Measurements from ENCODE around the gene MSANTD1. TPM values are rescaled to one million over a fixed set of nuclear protein-coding genes. Genes with fewer than 3 reads are reported as not detected.
A peak's percentile ranks its signal among the peaks of the same experiment; 100 is the strongest.

Gene MSANTD1
- total RNA-seq, 2 donors from 2014 or later = 1.00 to 2.5 TPM

DNA sequence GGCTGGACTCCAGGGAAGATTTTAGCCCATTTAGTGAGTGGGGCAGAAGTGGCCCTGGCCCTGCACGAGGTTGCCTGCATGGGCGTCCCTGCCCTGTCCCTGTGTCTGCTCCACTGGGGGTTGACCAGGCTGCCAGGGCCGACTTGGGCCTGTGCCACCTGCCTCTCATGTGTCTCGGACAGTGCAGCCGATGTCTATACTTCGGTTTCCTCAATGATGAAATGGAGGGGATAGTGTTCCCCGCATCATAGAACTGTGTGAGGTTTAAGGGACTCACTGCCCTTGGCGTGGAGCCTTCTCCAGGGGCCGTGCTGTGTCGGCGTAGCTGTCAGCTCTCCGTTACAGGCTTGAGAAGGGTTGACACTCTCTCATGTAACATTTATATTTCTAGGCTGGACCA lies 27.0 kb upstream of the MSANTD1 start:
- Histone ChIP-seq H3K27ac (ENCODE audit: low read depth, low read length) (no peak overlapping the region), H3K4me3 (ENCODE audit: low read length) (no peak overlapping the region), H3K36me3 (ENCODE audit: control insufficient read depth, insufficient read depth, low read length) (peaks cover 93% of the 10 kb centered on the region), H3K27me3 (ENCODE audit: control insufficient read depth, insufficient read depth, low read length, poor library complexity, severe bottlenecking) (no peaks in the 10 kb centered on the region), H3K4me1 (ENCODE audit: control insufficient read depth, insufficient read depth, low read length) (no peaks in the 10 kb centered on the region), H3K9me3 (ENCODE audit: control insufficient read depth, low read length) (no peaks in the 10 kb centered on the region), H3K9ac (ENCODE audit: extremely low read depth, low read length, poor library complexity, severe bottlenecking) (no peak overlapping the region)
- Mint-ChIP-seq H3K4me3 (no peak overlapping the region), H3K27me3 (ENCODE audit: insufficient read depth) (no peaks in the 10 kb centered on the region), H3K27ac (peak overlapping the region; percentile 17), H3K36me3 (ENCODE audit: low read depth) (peaks cover 81% of the 10 kb centered on the region), H3K9me3 (no peaks in the 10 kb centered on the region), H3K4me1 (no peaks in the 10 kb centered on the region)
- WGBS, 2 experiments (ENCODE audit: insufficient coverage in 1 of 2, insufficient read length in 1 of 2) = 91 to 94% methylated on average over 12 of the region's 12 CpGs
- TF ChIP-seq, protein P1, sequence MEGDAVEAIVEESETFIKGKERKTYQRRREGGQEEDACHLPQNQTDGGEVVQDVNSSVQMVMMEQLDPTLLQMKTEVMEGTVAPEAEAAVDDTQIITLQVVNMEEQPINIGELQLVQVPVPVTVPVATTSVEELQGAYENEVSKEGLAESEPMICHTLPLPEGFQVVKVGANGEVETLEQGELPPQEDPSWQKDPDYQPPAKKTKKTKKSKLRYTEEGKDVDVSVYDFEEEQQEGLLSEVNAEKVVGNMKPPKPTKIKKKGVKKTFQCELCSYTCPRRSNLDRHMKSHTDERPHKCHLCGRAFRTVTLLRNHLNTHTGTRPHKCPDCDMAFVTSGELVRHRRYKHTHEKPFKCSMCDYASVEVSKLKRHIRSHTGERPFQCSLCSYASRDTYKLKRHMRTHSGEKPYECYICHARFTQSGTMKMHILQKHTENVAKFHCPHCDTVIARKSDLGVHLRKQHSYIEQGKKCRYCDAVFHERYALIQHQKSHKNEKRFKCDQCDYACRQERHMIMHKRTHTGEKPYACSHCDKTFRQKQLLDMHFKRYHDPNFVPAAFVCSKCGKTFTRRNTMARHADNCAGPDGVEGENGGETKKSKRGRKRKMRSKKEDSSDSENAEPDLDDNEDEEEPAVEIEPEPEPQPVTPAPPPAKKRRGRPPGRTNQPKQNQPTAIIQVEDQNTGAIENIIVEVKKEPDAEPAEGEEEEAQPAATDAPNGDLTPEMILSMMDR (conservative IDR thresholded peaks at IDR 0.05) = no peak
- no peak for DNase-seq

DNA sequence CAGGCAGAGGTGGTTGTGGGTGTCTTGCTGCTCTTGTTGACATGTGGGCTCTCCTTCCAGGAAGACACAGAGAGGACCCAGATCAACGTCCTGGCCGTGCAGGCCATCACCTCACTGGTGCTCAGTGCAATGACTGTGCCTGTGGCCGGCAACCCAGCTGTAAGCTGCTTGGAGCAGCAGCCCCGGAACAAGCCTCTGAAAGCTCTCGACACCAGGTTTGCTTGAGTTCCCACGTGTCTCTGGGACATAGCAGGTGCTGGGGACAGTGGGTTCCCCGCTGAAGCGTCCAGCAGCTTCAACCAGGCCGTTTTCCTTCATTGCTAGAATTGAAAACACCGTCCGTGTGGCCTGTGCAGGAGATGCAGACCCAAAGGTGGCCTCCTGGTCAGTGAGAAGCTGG lies 25.6 kb upstream of the MSANTD1 start:
- Histone ChIP-seq H3K36me3 (ENCODE audit: control insufficient read depth, insufficient read depth, low read length) (peaks cover 86% of the 10 kb centered on the region), H3K4me3 (ENCODE audit: low read length) (no peak overlapping the region), H3K27ac (ENCODE audit: low read depth, low read length) (no peak overlapping the region), H3K4me1 (ENCODE audit: control insufficient read depth, insufficient read depth, low read length) (no peaks in the 10 kb centered on the region), H3K9me3 (ENCODE audit: control insufficient read depth, low read length) (no peaks in the 10 kb centered on the region), H3K27me3 (ENCODE audit: control insufficient read depth, insufficient read depth, low read length, poor library complexity, severe bottlenecking) (no peaks in the 10 kb centered on the region), H3K9ac (ENCODE audit: extremely low read depth, low read length, poor library complexity, severe bottlenecking) (no peak overlapping the region)
- Mint-ChIP-seq H3K9me3 (no peaks in the 10 kb centered on the region), H3K4me3 (no peak overlapping the region), H3K36me3 (ENCODE audit: low read depth) (peaks cover 74% of the 10 kb centered on the region), H3K27me3 (ENCODE audit: insufficient read depth) (no peaks in the 10 kb centered on the region), H3K27ac (no peak overlapping the region), H3K4me1 (no peaks in the 10 kb centered on the region)
- TF ChIP-seq, protein P1 (conservative IDR thresholded peaks at IDR 0.05) = no peak
- no peak for DNase-seq
- WGBS, 2 experiments (ENCODE audit: insufficient coverage in 1 of 2, insufficient read length in 1 of 2) = 92 to 94% methylated on average over 9 to 11 of the region's 11 CpGs

DNA sequence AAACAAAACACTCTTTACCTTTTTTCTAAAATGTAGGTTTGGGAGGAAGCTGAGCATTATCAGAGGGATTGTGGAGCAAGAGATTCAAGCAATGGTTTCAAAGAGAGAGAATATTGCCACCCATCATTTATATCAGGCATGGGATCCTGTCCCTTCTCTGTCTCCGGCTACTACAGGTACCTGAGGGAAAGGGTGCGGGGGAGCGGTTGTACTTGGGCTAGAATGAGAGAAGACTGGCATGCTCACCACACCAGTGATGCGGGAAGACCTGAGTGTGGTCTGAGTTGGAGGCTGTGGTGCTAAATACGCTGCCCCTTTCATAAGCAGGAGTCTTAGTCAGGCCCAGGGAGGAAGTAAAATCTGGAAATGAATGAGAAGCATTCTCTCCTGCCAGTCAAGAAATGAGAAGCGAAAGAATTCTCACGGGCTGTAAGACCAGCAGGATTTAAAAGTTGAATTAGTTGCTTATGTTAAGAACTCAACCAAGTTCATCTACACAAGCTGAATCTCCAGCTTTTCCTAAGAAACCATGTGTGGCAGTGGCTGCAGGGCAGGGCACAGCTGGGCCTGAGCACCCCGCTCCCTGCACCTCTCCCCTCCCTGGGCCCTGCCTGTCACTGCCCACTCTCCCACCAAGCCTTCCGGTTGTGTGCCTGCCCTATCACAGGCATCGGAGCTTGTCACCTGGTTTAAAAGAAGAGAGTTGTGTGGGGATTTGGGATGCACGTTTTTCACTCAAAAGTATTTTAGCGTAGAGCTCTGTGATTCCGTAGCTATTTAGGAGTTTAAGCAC lies 24.8 kb upstream of the MSANTD1 start:
- Mint-ChIP-seq H3K27me3 (ENCODE audit: insufficient read depth) (no peaks in the 10 kb centered on the region), H3K4me1 (no peaks in the 10 kb centered on the region), H3K9me3 (no peaks in the 10 kb centered on the region), H3K4me3 (no peak overlapping the region), H3K27ac (peak overlapping the region; percentile 59), H3K36me3 (ENCODE audit: low read depth) (peaks cover 74% of the 10 kb centered on the region)
- Histone ChIP-seq H3K9ac (ENCODE audit: extremely low read depth, low read length, poor library complexity, severe bottlenecking) (no peak overlapping the region), H3K4me3 (ENCODE audit: low read length) (no peak overlapping the region), H3K27ac (ENCODE audit: low read depth, low read length) (no peak overlapping the region), H3K4me1 (ENCODE audit: control insufficient read depth, insufficient read depth, low read length) (no peaks in the 10 kb centered on the region), H3K9me3 (ENCODE audit: control insufficient read depth, low read length) (no peaks in the 10 kb centered on the region), H3K36me3 (ENCODE audit: control insufficient read depth, insufficient read depth, low read length) (peaks cover 87% of the 10 kb centered on the region), H3K27me3 (ENCODE audit: control insufficient read depth, insufficient read depth, low read length, poor library complexity, severe bottlenecking) (no peaks in the 10 kb centered on the region)
- TF ChIP-seq, protein P1 (conservative IDR thresholded peaks at IDR 0.05) = no peak
- 89 to 92% methylated on average over 9 to 13 of the region's 13 CpGs for WGBS, 2 experiments (ENCODE audit: insufficient coverage in 1 of 2, insufficient read length in 1 of 2)
- DNase-seq = no peak

All from endodermal cell (in vitro differentiated cells).